ENCODE results near the gene C2orf80. TPM values are rescaled to one million over a fixed set of nuclear protein-coding genes. Genes with fewer than 3 reads are reported as not detected.

The C2orf80 gene
- total RNA-seq, 2 experiments from 2014 or later = not detected

DNA sequence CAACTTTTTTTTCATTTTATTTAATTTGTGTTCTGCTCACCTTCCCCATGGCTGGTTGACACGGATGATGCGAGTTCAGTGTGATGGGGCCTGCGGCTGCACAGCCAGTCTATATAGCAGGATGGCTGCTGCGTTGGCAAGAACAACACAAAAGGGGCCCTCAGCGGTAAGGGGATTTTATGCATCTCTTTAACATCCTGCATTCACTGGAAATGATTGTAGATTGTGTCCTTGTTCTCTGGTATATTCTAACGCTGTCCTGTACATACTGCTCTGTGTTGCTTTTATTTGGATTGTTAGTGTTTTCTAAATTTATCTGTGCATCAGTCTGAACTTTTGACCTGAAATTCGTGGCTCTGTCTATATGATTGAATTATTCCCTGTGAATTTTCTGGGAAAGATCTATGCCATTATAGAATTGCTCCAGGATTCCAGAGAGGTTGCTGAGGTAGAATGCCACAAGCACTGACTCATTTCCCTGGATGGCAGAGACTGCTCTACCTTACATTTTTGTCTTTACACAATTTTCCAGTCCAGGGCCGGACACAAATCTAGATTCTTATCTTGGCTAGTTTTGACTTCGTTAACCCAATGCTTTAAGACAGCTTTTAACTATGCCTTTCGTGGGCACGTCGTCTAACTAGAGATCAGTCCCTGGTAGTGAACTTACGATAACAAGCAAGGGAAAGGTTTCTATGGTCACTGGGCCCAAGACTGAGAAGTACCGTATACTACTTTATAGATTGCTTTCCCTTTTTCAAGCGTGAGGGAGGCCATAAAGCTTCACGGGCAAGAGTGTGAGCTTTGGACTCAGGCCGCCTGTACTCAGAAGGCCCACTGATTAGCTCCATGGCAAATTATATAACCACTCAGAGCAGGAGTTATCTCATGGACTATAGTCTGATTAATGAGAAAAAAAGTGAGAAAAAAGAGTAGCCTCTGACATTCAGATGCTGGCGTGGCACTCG lies 59.8 kb downstream of the C2orf80 start, which contains the start of gene CRYGC:
Gene CRYGC, minus strand, starts transcription at position 85 of the 968 bp plus-strand sequence. Its CDS starts 36 bp downstream, at position 49.
- Mint-ChIP-seq H3K27ac (no peak within 1 kb of the TSS), H3K4me1 (ENCODE audit: low read depth) (peaks cover 3% of the 10 kb centered on the region), H3K9me3 (peaks cover 2% of the 10 kb centered on the region), H3K36me3 (ENCODE audit: low read depth) (no peaks in the 10 kb centered on the region), H3K4me3 (no peak within 1 kb of the TSS), H3K27me3 (peaks cover 18% of the 10 kb centered on the region)
- TF ChIP-seq, protein P1, sequence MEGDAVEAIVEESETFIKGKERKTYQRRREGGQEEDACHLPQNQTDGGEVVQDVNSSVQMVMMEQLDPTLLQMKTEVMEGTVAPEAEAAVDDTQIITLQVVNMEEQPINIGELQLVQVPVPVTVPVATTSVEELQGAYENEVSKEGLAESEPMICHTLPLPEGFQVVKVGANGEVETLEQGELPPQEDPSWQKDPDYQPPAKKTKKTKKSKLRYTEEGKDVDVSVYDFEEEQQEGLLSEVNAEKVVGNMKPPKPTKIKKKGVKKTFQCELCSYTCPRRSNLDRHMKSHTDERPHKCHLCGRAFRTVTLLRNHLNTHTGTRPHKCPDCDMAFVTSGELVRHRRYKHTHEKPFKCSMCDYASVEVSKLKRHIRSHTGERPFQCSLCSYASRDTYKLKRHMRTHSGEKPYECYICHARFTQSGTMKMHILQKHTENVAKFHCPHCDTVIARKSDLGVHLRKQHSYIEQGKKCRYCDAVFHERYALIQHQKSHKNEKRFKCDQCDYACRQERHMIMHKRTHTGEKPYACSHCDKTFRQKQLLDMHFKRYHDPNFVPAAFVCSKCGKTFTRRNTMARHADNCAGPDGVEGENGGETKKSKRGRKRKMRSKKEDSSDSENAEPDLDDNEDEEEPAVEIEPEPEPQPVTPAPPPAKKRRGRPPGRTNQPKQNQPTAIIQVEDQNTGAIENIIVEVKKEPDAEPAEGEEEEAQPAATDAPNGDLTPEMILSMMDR (IDR thresholded peaks at IDR 0.05) = no peak
- Histone ChIP-seq H3K27ac (ENCODE audit: low read depth in 1 of 2, low read length in 2 of 2) (no peak within 1 kb of the TSS), H3K4me1 (ENCODE audit: insufficient read depth, low read length) (peaks cover 5% of the 10 kb centered on the region), H3K36me3 (ENCODE audit: insufficient read depth, low read length) (no peaks in the 10 kb centered on the region), H3K27me3 (ENCODE audit: control insufficient read depth in 1 of 2, insufficient read depth in 2 of 2, low read length in 2 of 2) (no peaks in the 10 kb centered on the region), H3K4me3 (ENCODE audit: low read length) (no peak within 1 kb of the TSS), H3K9me3 (ENCODE audit: control insufficient read depth in 1 of 2, insufficient read depth in 1 of 2, low read length in 2 of 2) (no peaks in the 10 kb centered on the region)
- DNase-seq (no peak), ATAC-seq (ENCODE audit: poor library complexity) (no peak)
- POLR2A ChIA-PET = no interaction called here
- CTCF ChIA-PET = no interaction called here
- intact Hi-C loops (cut with DNase I, micrococcal nuclease) = no loop called here

DNA sequence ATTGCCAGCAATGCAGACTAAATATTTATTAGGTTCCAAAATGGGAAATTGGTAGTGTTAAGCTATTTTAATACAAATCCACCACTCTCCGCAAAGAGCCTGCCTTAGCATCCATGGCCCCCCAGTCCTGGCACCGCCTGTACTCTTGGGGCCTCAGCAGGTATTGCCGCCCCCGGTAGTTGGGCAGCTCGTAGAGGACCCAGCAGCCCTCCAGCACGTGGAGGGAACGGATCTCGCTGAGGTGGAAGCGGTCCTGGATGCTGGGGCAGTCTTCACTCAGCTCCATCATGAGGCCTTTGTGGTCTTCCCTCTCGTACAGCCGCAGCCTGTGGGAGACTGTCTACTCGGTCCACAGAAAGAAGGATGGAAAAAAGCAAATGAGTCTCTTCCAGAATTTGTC lies 61.7 kb downstream of the C2orf80 start:
- Histone ChIP-seq H3K4me3 (ENCODE audit: low read length) (no peak overlapping the region), H3K27me3 (ENCODE audit: control insufficient read depth in 1 of 2, insufficient read depth in 2 of 2, low read length in 2 of 2) (peaks cover 0 to 14% of the 10 kb centered on the region in 2 experiments), H3K9me3 (ENCODE audit: control insufficient read depth in 1 of 2, insufficient read depth in 1 of 2, low read length in 2 of 2) (peaks cover 0 to 3% of the 10 kb centered on the region in 2 experiments), H3K36me3 (ENCODE audit: insufficient read depth, low read length) (no peaks in the 10 kb centered on the region), H3K4me1 (ENCODE audit: insufficient read depth, low read length) (peaks cover 2% of the 10 kb centered on the region), H3K27ac (ENCODE audit: low read depth in 1 of 2, low read length in 2 of 2) (no peak overlapping the region)
- peaks cover 2% of the 10 kb centered on the region for H3K9me3 Mint-ChIP-seq
- intact Hi-C loops (cut with DNase I, micrococcal nuclease) = no loop called here
- POLR2A ChIA-PET = no interaction called here
- H3K36me3 Mint-ChIP-seq (ENCODE audit: low read depth) = no peaks in the 10 kb centered on the region
- ATAC-seq (ENCODE audit: poor library complexity) (no peak), DNase-seq (no peak)
- H3K27ac Mint-ChIP-seq = no peak overlapping the region
- peaks cover 31% of the 10 kb centered on the region for H3K27me3 Mint-ChIP-seq
- CTCF ChIA-PET = no interaction called here
- peaks cover 12% of the 10 kb centered on the region for H3K4me1 Mint-ChIP-seq (ENCODE audit: low read depth)
- no peak overlapping the region for H3K4me3 Mint-ChIP-seq
- TF ChIP-seq, protein P1 (IDR thresholded peaks at IDR 0.05) = no peak

DNA sequence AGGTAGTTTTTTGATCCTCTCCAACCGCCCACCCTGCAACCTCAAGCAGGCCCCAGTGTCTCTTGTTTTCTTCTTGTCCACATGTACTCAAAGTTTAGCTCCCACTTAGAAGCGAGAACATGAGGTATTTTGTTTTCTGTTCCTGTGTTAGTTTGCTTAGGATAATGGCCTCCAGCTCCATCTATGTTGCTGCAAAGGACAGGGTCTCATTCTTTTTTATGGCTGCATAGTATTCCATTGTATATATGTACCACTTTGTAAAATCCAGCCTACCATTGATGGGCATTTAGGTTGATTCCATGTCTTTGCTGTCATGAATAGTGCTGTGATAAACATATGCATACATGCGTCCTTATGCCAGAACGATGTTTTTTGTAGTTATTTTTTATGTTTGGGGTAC lies 62.7 kb downstream of the C2orf80 start:
- Mint-ChIP-seq H3K27me3 (peaks cover 31% of the 10 kb centered on the region), H3K4me3 (no peak overlapping the region), H3K9me3 (peaks cover 2% of the 10 kb centered on the region), H3K36me3 (ENCODE audit: low read depth) (no peaks in the 10 kb centered on the region), H3K4me1 (ENCODE audit: low read depth) (peaks cover 12% of the 10 kb centered on the region), H3K27ac (no peak overlapping the region)
- POLR2A ChIA-PET = no interaction called here
- Histone ChIP-seq H3K27ac (ENCODE audit: low read depth in 1 of 2, low read length in 2 of 2) (no peak overlapping the region), H3K27me3 (ENCODE audit: control insufficient read depth in 1 of 2, insufficient read depth in 2 of 2, low read length in 2 of 2) (peaks cover 3 to 14% of the 10 kb centered on the region in 2 experiments), H3K4me1 (ENCODE audit: insufficient read depth, low read length) (peaks cover 2% of the 10 kb centered on the region), H3K9me3 (ENCODE audit: control insufficient read depth in 1 of 2, insufficient read depth in 1 of 2, low read length in 2 of 2) (peaks cover 0 to 3% of the 10 kb centered on the region in 2 experiments), H3K4me3 (ENCODE audit: low read length) (no peak overlapping the region), H3K36me3 (ENCODE audit: insufficient read depth, low read length) (no peaks in the 10 kb centered on the region)
- intact Hi-C loops (cut with DNase I, micrococcal nuclease) = no loop called here
- ATAC-seq (ENCODE audit: poor library complexity) = no peak
- TF ChIP-seq, protein P1 (IDR thresholded peaks at IDR 0.05) = no peak
- CTCF ChIA-PET = no interaction called here
- no peak for DNase-seq

Data from CD4-positive, alpha-beta T cell (primary cell).